ENCODE data around the gene CSH2. TPM values are rescaled to one million over a fixed set of nuclear protein-coding genes. Genes with fewer than 3 reads are reported as not detected.

The CSH2 gene
- total and polyA plus RNA-seq, 2 of the 13 experiments (the other 11 are each of a cell fraction or from before 2014, with no cell fraction given), result not detected

DNA sequence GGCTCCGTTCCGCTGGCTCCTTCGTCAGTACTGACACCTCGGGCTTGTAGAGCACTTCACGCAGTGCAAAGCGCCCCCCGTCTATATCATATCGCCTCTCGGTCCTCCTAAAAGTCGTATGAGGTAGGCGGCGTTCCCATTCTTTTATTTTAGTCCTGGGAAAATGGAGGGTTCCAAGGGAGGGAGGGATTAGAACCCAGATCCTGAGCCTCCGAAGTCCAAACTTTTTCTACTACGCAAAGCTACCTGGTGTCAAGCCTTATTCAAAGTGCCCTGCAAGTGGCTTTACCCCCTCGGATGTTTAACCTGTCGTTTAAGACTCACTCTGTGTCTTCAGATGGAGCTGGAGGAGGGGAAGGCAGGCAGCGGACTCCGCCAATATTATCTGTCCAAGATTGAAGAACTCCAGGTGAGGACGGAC lies 45.7 kb downstream of the CSH2 start (continued):
- TF ChIP-seq FLYWCH1 (CRISPR knock-in tag; IDR thresholded peaks at IDR 0.05), result no peak
- TF ChIP-seq, protein P1, sequence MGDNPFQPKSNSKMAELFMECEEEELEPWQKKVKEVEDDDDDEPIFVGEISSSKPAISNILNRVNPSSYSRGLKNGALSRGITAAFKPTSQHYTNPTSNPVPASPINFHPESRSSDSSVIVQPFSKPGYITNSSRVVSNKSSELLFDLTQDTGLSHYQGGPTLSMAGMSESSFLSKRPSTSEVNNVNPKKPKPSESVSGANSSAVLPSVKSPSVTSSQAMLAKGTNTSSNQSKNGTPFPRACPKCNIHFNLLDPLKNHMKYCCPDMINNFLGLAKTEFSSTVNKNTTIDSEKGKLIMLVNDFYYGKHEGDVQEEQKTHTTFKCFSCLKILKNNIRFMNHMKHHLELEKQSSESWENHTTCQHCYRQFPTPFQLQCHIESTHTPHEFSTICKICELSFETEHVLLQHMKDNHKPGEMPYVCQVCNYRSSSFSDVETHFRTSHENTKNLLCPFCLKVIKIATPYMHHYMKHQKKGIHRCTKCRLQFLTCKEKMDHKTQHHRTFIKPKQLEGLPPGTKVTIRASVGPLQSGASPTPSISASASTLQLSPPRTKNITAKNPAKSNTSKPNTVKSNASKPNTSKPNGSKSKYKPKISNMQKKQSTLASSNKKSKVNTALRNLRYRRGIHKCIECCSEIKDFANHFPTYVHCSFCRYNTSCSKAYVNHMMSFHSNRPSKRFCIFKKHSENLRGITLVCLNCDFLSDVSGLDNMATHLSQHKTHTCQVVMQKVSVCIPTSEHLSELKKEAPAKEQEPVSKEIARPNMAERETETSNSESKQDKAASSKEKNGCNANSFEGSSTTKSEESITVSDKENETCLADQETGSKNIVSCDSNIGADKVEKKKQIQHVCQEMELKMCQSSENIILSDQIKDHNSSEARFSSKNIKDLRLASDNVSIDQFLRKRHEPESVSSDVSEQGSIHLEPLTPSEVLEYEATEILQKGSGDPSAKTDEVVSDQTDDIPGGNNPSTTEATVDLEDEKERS (CRISPR knock-in tag; IDR thresholded peaks at IDR 0.05), result no peak
- no peak for TF ChIP-seq U2AF2 (IDR thresholded peaks at IDR 0.05; ENCODE audit: low read depth, low read length)
- no peak for TF ChIP-seq ZBTB7A (CRISPR knock-in tag; IDR thresholded peaks at IDR 0.05)
- TF ChIP-seq, protein P2, sequence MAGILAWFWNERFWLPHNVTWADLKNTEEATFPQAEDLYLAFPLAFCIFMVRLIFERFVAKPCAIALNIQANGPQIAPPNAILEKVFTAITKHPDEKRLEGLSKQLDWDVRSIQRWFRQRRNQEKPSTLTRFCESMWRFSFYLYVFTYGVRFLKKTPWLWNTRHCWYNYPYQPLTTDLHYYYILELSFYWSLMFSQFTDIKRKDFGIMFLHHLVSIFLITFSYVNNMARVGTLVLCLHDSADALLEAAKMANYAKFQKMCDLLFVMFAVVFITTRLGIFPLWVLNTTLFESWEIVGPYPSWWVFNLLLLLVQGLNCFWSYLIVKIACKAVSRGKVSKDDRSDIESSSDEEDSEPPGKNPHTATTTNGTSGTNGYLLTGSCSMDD (CRISPR knock-in tag; IDR thresholded peaks at IDR 0.05), result no peak
- TF ChIP-seq MIER2 (CRISPR knock-in tag; IDR thresholded peaks at IDR 0.05), result no peak
- no peak for TF ChIP-seq ATAD3A (CRISPR knock-in tag; IDR thresholded peaks at IDR 0.05)
- TF ChIP-seq, protein P3, sequence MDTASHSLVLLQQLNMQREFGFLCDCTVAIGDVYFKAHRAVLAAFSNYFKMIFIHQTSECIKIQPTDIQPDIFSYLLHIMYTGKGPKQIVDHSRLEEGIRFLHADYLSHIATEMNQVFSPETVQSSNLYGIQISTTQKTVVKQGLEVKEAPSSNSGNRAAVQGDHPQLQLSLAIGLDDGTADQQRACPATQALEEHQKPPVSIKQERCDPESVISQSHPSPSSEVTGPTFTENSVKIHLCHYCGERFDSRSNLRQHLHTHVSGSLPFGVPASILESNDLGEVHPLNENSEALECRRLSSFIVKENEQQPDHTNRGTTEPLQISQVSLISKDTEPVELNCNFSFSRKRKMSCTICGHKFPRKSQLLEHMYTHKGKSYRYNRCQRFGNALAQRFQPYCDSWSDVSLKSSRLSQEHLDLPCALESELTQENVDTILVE (CRISPR knock-in tag; IDR thresholded peaks at IDR 0.05), result no peak
- TF ChIP-seq, protein P4, sequence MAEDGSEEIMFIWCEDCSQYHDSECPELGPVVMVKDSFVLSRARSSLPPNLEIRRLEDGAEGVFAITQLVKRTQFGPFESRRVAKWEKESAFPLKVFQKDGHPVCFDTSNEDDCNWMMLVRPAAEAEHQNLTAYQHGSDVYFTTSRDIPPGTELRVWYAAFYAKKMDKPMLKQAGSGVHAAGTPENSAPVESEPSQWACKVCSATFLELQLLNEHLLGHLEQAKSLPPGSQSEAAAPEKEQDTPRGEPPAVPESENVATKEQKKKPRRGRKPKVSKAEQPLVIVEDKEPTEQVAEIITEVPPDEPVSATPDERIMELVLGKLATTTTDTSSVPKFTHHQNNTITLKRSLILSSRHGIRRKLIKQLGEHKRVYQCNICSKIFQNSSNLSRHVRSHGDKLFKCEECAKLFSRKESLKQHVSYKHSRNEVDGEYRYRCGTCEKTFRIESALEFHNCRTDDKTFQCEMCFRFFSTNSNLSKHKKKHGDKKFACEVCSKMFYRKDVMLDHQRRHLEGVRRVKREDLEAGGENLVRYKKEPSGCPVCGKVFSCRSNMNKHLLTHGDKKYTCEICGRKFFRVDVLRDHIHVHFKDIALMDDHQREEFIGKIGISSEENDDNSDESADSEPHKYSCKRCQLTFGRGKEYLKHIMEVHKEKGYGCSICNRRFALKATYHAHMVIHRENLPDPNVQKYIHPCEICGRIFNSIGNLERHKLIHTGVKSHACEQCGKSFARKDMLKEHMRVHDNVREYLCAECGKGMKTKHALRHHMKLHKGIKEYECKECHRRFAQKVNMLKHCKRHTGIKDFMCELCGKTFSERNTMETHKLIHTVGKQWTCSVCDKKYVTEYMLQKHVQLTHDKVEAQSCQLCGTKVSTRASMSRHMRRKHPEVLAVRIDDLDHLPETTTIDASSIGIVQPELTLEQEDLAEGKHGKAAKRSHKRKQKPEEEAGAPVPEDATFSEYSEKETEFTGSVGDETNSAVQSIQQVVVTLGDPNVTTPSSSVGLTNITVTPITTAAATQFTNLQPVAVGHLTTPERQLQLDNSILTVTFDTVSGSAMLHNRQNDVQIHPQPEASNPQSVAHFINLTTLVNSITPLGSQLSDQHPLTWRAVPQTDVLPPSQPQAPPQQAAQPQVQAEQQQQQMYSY (CRISPR knock-in tag; IDR thresholded peaks at IDR 0.05), result peak; percentile 10; the same call in 1 of the 2 replicates
- TF ChIP-seq ZFP37 (CRISPR knock-in tag; IDR thresholded peaks at IDR 0.05; ENCODE audit: borderline replicate concordance), result no peak
- TF ChIP-seq SMAD9 (CRISPR knock-in tag; IDR thresholded peaks at IDR 0.05), result no peak
- TF ChIP-seq MIXL1 (CRISPR knock-in tag; IDR thresholded peaks at IDR 0.05), result no peak
- TF ChIP-seq NR2F1 (CRISPR knock-in tag; IDR thresholded peaks at IDR 0.05), result no peak
- TF ChIP-seq, protein P5, sequence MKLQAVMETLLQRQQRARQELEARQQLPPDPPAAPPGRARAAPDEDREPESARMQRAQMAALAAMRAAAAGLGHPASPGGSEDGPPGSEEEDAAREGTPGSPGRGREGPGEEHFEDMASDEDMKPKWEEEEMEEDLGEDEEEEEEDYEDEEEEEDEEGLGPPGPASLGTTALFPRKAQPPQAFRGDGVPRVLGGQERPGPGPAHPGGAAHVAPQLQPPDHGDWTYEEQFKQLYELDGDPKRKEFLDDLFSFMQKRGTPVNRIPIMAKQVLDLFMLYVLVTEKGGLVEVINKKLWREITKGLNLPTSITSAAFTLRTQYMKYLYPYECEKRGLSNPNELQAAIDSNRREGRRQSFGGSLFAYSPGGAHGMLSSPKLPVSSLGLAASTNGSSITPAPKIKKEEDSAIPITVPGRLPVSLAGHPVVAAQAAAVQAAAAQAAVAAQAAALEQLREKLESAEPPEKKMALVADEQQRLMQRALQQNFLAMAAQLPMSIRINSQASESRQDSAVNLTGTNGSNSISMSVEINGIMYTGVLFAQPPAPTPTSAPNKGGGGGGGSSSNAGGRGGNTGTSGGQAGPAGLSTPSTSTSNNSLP (IDR thresholded peaks at IDR 0.05; ENCODE audit: low read depth, low read length), result no peak
- no peak; the same call in 1 of the 2 replicates for TF ChIP-seq ZNF724P (CRISPR knock-in tag; IDR thresholded peaks at IDR 0.05; ENCODE audit: borderline replicate concordance)
- no peak for TF ChIP-seq ZFP82 (CRISPR knock-in tag; IDR thresholded peaks at IDR 0.05; ENCODE audit: borderline replicate concordance)
